Fibroblast of the conjunctiva (primary cell): ENCODE results near the gene ABI2.
"Not testable (repeated sequence)": the region's sequence is repeated elsewhere in the genome, so short reads cannot be mapped to it uniquely, and the experiment has no call there.

Experiments
- DNase-seq: peaks from one replicate; pipeline ENCODE4 v3.0.0-alpha.2; 2010; ENCODE audit warnings: low read depth

Gene ABI2

DNA sequence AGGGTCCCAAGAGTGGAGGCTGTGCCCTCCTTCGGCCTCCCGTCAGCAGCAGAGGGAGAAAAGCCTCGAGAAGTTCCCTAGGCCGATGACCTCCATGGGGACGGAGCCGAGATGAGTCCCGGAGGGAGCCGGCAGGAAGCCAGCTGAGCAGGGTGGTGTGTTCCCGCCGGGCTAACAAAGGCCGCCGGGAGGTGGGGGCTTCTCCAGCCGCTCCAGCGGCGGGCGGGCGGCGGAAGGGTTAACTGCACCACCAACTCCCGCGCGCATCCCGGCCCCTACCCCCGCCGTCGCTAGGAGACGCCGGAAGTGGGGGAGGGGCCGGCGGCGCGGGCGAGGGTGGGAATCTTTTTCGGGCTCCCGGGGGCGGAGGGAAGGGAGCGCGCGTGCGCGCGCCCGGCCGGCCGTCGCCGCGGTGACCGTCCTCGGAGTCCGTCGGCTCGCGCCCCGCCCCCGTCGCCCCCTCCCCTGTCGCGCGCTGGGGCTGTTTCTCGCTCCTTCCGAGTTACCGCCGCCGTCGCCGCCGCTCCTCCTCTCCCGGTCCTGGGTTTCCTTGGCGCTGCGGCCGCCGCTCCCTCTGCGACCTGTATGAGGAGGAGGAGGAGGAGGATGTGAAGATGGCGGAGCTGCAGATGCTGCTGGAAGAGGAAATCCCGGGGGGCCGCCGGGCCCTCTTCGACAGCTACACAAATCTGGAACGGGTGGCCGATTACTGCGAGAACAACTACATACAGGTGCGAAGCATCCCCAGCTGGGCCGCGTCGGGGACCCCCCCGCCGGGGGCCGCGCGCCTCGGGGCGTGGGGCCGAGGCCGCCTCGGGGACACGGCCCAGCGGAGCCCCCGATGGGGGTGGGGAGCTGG, at the start of gene ABI2:
ABI2 (plus strand) TSS at position 494 of the 859 bp plus-strand sequence; CDS start at position 615, 121 bp downstream.
- DNase-seq: peak; percentile 47

DNA sequence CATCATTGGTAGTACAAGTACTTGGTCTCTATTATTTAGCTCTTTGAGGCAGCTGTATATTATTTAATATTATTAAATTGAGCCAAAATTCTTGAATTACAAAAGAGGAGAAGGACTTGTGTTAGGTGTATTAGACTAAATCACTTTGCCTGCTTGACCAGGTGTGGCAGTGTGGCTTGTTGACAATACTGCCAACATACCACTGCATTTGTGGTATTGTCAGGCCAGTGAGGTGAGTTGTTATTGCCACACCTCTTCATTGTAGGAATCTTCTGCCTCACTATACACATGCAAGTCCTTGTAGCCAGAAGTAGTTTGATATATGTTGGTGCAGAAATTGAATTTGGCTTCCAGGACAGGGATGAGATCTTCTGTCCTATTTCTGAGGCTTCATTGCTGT, 48.9 kb upstream of the ABI2 start:
- DNase-seq: no peak

DNA sequence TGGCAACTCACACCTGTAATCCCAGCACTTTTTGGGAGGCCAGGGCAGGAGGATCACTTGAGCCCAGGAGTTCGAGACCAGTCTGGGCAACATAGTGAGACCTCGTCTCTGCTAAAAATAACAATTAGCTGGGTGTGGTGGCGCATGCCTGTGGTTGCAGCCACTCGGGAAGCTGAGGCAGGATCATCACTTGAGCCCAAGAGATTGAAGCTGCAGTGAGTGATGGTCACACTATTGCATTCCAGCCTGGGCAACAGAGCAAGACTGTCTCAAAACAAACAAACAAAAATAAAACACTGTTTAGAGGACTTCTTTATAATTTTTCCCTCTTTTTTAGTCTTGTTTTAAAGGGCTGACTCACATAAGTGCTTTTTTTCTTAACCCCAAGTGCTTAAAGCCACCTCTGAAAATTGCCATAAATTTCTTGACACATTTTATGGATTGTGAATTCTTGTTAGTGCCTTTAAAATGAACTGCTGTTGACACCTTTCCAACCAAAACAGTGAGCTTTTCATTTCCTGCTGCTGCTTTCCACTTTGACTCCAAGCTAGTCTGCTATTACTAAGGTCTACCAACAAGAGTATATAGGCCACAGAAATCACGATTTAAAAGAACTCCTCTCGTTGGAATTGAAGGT, 47.6 kb upstream of the ABI2 start:
- peak; percentile 4 for DNase-seq

DNA sequence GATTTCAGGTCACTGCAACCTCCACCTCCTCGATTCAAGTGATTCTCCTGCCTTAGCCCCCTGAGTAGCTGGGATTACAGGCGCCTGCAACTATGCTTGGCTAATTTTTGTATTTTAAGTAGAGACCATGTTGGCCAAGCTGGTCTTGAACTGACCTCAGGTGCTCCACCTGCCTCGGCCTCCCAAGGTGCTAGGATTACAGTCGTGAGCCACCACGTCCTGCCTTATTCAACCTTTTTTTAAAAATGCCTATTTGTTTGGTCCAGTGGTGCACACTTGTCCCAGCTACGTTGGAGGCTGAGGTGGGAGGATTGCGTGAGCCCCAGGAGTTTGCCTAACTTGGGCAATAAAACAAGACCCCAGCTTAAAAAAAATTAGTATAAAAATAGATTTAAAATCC, 46.1 kb upstream of the ABI2 start:
- no peak for DNase-seq

DNA sequence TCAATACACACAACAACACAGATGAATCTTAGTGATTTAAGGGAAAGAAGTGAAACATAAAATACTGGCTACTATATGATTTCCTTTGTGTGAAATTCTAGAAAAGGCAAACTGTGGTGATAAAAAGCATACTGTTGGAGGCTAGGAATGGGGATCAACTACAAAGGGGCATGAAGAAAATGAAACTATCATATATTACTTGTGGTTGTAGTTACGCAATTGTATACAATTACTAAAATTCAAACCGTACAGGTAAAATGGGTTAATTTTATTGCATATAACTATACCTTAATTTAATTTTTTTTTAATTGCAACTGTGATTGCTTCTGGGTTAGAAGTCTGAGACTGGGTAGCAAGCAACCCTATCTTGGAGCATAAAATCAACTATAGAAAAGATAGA, 41.7 kb upstream of the ABI2 start:
- no peak for DNase-seq

DNA sequence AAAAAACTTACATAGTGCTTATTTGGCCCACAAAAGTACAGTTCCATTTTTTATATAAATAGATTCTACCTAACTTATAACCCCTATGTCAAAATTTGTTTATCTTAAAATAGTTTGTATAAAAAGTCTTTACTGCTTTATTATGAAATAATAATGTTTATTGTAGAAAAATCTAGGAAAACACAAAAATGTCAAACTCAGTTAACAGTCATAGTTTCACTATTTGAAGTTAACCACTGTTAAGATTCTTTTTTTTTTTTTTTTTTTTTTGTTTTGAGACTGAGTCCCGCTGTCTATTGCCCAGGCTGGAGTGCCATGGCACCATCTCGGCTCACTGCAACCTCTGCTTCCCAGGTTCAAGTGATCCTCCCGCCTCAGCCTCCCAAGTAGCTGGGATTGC, 26.5 kb upstream of the ABI2 start:
- no peak for DNase-seq

DNA sequence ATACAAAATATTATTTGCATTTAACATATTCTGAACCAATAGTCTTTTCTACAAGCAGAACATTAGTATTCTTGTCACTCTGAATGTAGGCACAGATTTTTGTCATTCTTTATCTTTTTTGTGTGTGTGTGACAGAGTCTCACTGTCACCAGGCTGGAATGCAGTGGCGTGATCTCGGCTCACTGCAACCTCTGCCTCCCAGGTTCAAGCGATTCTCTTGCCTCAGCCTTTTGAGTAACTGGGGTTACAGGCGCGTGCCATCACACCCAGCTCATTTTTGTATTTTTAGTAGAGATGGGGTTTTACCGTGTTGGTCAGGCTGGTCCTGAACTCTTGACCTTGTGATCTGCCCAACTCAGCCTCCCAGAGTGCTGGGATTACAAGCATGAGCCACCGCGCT, 25.6 kb upstream of the ABI2 start:
- DNase-seq: not testable (repeated sequence)

DNA sequence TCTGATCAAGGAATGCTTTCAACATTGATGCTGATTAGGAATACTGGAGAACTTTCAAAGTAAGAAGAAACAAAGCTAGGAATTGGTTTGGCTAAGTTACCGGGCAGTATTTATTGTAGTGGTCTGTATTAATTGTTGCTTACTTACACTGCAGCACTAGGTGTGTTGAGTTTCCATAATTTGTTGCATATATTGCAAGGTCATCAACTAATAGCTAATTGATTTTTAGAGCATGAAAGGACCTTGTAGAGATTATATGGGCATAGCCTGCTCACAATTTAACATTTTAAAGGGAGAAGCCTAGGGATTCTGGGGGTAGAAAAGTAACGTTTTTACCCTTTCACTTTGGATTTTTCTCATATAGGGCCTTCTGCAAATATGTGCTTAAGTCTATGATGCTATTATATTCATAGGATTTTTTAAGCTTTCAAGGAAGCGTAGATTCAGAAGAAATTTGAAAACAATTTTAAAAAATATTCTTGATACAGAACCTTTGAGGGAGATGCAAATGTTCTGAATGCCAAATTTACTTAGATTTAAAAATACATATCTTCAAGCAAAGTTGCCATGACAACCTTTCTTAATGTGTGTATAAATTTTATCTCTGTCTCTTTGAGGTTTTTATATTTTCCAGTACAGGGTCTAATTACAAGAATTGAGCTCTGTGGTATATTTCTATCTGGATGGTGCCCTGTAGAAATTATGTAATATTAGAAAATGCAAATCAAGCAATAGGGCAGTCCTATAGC, 17.3 kb upstream of the ABI2 start:
- no peak for DNase-seq

DNA sequence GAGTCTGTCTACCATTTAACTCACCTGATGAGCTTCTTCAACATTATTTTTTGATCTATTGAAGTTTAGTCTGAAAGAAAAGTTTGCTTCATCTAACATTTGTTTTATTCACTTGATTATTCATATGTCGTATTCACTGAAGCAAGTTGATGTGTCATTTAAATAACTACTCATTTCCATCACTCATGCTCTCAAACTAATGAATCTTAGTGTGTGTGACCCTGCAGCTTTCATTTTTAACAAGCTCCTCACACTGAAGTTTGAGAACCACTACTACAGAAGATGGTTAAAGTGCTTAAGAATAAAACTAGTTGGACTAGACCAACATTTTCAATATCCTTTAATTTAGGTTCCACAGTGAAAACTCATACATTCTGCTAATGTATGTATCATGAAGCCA, 1.8 kb upstream of the ABI2 start:
- DNase-seq: no peak

DNA sequence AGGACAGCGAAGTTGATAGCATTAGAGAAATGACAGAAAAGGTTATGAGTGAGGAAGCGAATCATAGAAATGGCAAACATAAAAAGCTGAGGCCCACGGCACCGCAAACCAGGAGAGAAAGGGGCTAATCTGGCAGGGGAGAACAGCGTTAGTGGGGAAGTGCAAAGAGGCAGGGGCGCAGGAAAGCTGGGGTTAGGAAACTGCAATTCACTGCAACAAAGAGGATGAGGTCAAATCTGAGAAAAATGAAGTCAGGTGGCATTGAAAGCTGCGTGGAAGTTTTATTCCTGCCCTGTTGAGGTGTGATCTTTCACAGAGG, 653 bp upstream of the ABI2 start:
- no peak for DNase-seq

DNA sequence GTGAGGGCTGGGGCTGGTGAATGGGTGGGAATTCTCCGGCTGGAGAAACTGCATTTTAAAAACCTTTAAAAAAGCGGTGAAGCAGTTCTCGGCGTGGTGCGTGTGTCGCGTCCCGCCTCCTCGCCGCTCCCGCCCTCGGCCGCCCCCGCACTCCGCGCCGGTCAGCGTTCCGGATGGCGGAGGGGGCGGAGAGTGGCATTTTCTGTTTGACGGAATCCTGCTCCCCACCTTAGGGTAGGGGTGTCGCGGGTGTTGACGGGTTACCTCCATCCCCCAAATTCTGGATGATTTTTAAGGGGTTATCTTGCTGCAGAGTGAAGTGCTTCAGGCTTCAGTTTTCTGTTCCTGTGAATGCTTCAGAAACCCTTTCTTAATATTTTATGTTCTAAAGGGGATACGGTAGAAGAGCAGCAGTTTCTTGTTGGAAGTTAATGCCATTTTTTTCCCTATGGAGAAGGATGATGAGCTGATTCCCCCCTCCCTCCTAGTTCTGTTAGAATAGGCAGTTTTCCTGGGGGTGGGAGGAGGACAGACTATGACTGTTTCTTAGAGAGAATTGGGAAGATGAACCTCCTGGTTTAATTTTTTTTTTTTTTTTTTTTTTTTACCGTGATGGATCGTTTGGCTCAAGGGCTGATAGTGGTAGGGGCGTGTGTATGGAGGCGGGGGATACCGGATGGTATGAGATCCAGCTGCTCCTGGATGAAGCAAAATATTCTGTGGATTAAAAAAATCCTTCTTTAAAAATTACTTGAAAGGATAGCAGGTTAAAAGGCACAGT, 756 bp downstream of the ABI2 start:
- DNase-seq: no peak

DNA sequence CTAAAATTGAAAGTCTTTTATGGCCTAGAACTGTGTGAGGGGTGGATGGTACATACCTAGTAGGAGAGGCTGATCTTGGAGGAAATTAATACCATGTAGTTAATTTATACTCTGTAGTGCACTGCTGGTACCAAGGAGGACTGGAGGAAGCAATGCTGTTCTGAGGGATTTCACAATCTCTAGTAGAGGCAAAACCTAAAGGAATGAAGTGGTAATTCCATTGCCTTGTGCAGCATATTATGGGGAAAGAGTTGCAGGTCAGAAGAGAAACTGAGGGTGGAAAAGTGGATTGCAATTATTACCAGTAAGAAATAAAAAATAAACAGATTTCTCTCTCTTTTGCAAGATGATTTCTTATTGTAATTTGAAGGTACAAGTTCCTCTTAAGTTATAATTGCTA, 2.2 kb downstream of the ABI2 start:
- peak; percentile 23 for DNase-seq

DNA sequence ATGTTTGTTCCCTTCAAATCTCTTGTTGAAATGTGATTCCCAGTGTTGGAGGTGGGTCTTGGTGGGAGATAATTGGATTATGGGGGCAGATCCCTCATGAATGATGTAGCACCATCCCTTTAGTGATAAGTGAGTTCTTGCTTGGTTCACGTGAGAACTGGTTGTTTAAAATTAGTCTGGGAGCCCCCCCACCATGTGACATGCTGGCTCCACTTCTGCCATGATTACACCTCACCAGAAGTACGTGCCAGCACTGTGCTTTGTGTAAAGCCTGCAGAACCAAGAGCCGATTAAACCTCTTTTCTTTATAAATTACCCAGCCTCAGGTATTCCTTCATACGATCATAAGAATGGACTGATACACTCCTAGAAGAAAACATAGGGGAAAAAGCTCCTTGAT, 10.1 kb downstream of the ABI2 start:
- DNase-seq: no peak

DNA sequence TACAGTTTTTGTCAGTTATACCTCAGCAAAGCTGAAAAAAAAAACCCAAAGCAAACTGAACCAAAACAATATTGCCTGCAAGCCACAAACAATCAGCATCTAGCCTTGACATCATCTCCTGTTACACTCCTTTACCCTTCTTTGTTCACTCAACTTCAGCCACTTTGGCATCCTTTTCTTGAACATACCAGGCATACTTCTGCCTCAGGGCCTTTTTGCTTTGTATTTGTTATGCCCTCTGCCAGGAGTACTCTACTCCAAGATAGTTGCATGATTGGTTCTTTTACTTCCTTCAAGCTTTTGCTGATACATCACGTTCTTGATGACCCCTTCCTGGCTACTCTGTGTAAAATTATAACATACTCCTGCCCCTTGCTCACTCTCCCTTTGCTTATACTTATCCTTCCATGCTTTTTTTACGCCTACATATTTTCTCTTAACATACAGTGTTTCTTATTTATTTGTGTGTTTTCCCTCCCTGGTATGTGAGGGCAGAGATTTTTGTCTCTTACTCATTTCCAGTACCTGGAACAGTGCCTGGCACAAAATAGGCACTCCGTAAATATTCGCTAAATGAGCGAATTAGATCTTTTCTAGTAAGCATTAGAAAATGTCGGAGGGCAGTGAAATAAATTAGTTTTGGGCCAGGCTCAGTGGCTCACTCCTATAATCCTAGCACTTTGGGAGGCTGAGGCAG, 12.7 kb downstream of the ABI2 start:
- DNase-seq: peak; percentile 63

DNA sequence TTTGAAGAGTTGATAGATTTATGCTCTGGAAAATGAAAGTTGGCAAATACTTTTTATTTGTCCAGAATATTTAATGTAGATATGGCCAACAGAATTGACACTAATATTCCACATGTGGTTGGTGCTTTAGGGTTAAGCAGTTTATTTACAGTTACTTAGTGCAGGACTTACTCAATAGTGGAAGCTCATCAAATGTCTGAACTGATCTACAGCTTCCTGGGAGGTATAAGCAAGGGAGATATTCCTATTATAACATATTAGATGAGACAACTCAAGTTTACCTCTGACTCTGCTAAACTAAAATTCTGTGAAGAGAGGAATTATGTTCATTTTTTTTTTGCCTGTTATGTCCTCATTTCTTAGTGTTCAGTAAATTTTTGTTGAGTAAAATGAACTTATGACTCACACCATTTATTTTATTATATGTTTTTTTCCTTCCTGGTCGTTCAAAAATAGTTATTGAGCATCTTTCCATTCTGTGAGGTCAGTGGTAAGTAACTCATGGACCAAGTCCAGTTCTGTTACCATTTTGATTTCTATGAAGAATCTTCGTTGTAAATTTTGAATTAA, 13.6 kb downstream of the ABI2 start:
- DNase-seq: no peak

DNA sequence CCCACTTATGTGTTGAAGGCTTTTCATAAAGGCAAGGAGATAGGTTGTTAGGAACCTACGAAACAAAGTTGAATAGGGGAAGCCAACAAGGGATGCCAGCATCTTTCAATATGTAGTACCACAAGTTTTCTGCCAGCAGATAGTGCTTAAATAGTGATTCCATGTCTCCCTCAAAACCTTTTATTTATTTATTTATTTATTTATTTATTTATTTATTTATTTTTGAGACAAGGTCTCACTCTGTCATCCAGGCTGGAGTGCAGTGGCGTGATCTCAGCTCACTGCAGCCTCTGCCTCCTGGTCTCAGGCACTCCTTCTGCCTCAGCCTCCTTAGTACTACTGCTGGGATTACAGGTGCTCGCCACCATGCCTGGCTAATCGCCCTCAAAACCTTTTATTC, 14.2 kb downstream of the ABI2 start:
- DNase-seq: not testable (repeated sequence)

DNA sequence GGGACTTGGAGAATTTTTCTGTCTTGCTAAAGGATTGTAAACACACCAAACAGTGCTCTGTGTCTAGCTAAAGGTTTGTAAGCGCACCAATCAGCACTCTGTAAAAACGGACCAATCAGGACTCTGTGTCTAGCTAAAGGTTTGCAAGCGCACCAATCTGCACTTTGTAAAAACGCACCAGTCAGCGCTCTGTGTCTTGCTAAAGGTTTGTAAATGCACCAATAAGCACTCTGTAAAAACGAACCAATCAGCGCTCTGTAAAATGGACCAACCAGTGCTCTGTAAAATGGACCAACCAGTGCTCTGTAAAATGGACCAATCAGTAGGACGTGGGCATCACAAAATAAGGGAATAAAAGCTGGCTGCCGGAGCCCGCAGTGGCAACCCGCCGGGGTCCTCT, 16.5 kb downstream of the ABI2 start:
- DNase-seq: no peak

DNA sequence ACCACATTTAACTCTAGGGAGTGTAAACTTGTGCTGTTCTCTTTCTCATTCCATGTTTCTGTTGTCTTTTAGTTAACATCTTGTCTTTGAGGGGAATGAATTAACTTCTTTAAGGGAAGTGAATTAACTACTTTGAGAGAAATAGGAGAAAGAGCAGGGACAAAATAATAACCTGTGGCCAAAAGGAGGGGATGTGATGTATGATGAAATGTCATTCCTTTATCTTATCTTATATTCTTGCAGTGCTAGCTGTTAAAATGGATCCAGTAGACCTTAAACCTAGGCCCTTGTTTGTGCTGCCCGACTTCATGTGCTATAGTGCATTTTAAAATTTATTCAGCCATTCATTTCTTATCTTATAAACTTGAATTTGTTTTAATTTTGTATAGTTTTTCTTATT, 18.4 kb downstream of the ABI2 start:
- no peak for DNase-seq

DNA sequence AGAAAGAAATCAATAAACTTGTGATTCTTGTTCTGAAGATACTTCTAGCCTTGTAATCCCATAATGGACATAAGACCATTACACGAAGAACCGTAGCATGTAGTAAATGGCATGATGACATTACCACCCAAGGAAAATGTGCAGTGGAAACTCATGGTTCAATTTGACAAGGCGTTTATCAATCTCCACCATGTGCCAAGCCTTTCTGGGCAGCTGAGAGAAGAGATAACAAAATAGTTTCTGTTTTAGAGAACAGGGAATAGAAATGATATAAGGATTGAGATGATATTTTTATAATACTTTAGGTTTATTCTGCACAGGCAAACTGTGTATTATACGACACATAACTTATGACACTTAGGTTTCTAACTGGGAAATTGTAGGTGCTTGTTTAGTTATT, 19.2 kb downstream of the ABI2 start:
- no peak for DNase-seq

DNA sequence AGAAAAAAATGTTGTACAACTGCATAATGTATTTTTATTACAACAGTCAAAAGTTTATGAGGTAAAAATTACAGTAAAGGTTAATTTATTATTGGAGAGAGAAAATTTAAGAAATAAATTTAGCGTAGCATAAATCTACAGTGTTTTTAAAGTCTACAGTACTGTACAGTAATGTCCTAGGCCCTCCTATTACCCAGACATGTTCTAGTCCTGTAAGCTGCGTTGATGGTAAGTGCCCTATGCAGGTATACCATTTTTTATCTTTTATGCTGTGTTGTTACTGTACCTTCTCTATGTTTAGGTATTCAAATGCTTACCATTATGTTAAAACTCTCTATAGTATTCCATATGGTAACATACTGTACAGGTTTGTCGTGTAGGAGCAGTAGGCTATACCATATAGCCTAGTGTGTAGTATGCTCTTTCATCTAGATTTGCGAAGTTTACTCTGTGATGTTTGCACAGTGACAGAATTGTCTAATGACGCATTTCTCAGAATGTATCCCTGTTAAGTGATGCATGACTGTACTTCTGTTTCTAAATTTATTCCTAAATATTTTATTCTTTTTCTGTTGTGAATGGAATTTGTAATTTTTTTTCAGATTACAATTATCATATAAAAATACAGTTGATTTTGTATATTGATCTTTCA, 24.5 kb downstream of the ABI2 start:
- no peak for DNase-seq

DNA sequence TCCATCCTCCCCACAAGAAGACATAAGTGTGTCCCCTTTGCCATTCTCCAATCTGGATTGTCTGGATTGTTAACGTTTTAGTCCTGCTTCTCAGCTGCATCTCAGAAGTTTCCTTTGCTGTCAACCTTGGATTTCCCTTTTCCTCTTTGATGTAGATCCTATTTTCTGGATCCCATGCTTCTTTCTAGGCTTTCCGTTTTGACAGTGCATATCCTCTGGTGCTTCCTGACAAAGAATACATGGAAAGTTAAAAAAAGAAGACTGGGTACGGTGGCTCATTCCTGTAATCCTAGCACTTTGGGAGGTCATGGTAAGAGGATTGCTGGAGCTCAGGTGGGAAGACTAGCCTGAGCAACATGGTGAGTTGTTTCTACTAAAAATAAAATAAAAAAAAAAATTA, 26.8 kb downstream of the ABI2 start:
- DNase-seq: no peak
